HL-60/S4 treated with retinoic acid at 250 ng/mL for 4 days and 3 days (cell line): Measurements from ENCODE around the gene SCNN1A.

Experiments
- in situ Hi-C: fragments of 300-500 bp; cut with MboI; formaldehyde crosslinking; loops from 2 replicates; pipeline ENCODE4 v1.7.0; 2022; ENCODE audit warnings: low sequenced_read_pairs

Gene SCNN1A

GRCh38 chr12:6322352-6322751, 53.0 kb downstream of the SCNN1A start:
- in situ Hi-C loops = no loop called here

DNA sequence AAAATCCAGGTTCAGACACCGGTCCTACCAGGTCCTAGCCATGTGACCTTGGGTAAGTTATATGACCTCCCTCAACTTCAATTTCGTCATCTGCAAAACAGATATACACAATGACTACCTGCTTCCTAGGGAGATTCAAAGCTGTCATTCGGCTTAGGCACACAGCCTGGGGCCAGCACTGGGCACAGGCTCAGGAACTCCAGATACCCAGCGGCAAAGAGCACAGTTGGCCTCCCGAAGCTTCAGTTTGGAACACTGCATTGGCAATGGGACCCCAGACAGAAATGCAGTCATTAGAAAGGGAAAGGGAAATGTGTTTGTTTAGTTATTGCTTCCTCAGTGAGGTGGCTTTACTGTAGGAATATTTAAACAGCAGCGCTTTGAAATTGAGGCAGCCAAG, 53.5 kb downstream of the SCNN1A start:
- in situ Hi-C loops = no loop called here

DNA sequence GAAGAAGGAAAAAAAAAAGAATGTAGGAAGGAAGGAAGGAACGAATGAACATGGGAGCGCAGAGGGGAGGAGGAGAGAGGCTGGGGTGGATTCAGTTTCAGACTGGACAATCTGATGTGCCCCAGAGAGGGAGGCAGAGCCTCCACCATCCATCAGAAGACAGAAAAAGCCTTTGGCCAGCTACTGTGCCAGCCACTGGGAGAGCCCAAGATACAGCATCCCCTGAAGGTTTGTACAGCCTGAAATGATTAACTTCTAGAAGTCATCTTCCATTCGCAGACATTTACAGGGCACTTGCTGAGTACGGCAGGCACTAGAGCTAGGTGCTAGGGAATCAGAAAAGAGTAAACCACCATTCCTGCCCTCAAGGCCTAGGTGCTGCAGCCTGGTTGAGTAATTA, 55.9 kb downstream of the SCNN1A start:
- in situ Hi-C loops = no loop called here

DNA sequence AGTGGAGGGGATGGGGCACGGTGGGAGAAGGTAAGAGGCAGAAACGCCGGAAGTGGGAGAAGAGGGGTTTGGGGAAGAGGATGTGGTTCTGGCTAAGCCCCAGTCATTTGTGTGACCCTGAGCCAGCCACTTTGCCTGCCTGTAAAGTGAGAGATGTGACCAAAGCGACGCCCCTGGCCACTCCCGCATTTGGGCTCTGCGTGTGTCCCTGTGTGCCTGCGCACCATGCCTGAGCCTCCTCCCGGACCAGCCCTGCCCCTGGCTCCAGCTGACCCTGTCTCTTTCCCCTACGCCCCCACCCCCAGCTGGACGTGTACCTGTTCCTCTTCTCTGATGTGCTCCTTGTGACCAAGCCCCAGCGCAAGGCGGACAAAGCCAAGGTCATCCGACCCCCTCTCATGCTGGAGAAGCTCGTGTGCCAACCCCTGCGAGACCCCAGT, 56.9 kb downstream of the SCNN1A start:
- in situ Hi-C loops = no loop called here

DNA sequence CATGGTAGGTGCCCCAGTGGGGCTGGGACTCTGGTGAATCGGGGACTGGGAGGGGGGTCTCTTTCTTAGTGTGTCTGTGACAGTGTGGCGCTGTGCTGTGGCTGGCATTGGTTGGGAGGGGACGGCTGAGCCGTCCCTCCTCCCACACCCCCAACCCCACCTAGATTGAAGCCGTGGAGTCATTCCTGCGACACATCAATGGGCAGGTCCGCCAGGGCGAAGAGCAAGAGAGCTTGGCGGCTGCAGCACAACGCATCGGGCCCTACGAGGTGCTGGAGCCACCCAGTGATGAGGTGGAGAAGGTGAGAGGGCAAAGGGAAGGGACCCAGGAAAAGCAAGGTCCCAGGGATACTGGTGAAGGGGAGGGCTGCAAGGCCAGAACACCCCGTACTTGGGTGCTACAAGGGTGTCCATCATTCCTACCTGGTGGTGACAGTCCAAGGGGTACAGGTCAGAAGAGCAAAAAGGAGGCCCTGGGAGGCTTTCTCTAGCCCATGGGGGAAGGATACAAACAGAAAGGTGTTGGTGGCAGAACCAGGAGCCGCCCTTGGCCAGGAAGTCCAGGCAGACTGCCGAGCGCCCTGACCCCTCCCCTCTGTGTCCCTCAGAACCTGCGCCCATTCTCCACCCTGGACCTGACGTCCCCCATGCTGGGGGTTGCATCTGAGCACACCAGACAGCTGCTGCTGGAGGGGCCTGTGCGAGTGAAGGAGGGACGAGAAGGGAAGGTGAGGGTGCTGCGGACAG, 57.5 kb downstream of the SCNN1A start:
- in situ Hi-C loops = no loop called here

GRCh38 chr12:6316921-6317692, 58.3 kb downstream of the SCNN1A start:
- in situ Hi-C loops = no loop called here

DNA sequence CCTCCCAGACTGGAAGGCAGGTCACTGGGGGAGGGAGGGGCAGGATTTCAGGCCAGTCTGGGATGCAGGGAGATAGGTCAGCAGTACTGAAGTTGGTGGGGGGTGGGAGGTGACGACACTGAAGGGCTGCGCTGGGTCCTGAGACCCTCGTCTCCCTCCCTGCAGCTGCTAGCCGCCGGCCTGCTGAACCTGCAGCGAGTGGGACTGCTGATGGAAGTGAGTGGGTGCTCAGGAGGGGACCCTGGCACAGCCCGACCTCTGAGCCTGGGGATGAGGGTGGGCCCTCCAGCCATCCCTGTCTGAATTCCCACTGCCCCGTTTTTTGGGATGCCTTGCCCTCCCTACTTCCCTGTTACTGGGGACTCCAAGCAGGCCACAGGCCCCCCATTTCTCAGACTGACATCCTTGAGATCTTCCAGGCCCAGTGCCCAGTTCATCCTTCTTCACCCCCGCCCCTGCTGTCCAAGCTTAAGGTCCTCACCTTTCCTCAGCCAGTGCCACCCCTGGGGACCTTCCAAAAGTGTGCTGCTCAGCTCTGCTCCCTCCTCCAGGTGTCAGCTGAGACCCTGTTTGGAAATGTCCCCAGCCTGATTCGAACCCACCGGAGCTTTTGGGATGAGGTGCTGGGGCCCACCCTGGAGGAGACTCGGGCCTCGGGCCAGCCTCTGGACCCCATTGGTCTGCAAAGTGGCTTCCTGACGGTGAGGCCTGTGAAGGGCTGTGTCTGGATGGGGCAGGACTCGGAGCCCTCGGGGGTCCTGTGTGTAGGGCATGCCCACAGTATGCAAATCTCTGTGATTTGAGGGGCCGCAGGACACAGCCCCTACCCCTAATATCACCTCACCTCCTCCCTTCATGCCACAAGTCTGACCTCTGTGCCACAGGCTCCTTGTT, 59.4 kb downstream of the SCNN1A start:
- in situ Hi-C loops = no loop called here

- in situ Hi-C loops = no loop called here
These were observed 60.2 kb downstream of the SCNN1A start for GRCh38 chr12:6315184-6315583.

GRCh38 chr12:6314776-6315175, 60.6 kb downstream of the SCNN1A start:
- in situ Hi-C loops = no loop called here

DNA sequence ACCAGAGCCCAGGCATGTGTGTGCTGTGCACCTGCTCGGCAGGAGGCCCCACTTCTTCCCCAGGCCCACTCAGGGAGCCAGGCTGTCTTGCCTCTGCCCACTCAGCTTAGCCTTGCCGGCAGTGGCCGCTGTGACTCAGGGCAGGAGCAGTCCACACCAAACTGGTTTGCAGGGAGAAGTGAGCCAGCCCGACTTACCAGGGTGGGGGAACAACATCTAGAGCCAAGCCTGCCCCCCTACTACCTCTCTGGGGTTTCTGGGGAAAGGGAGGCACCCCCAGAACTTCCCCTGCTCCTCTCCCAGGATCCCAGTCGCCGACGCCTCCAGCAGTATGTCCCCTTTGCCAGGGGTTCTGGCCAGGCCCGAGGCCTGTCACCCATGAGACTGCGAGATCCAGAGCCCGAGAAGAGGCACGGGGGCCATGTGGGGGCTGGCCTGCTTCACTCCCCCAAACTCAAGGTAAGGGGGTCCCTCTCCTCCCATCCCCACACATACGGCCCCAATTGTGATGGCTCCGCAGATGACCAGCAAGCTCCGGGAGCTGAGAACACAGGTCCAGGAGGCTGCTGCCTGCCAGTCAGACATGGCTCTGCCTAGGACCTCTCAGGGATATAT, 61.9 kb downstream of the SCNN1A start:
- in situ Hi-C loops = no loop called here

GRCh38 chr12:6312529-6313325, 62.6 kb downstream of the SCNN1A start:
- in situ Hi-C loops = no loop called here

- in situ Hi-C loops = no loop called here
These were observed 63.4 kb downstream of the SCNN1A start for GRCh38 chr12:6311822-6312528.

DNA sequence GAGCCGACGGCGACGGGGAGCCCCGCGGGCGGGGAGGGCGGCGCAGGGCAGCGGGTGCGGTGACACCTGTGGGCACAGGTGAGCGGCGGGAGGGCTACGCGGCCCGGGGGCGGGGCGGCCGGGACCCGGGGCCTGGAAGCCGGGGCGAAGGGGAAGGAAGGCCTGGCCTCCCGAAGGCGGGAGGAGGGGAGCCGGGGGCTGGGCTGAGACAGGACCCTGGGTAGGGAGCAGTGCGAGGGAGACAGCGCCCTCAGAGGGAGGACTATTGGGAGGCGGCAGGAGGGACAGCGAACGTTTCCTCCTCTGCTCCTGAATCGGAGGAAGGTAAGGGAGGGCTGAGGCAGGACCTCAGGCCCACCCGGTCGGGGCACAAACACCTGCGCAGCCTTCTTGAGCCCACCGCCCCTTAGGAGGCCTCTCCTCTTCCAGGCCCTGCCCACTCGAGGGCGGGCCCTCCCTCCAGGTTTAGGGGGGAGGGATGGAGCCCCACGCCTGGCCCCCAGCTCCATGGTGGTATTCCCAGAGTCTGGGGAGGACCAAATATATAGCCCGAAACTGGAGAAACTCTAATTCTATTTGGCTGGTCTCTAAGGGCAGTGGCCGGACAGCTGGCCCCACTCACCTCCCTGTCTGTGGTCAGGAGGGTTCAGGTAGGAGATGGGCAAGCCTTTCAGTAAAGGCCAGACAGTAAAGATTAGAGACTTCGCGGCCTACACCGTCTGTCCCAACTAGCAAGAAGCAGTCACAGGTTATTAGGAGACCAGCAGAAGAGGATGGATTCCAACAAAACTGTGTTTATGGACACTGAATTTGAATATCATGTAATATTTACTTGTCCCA, 64.4 kb downstream of the SCNN1A start:
- in situ Hi-C loops = no loop called here

DNA sequence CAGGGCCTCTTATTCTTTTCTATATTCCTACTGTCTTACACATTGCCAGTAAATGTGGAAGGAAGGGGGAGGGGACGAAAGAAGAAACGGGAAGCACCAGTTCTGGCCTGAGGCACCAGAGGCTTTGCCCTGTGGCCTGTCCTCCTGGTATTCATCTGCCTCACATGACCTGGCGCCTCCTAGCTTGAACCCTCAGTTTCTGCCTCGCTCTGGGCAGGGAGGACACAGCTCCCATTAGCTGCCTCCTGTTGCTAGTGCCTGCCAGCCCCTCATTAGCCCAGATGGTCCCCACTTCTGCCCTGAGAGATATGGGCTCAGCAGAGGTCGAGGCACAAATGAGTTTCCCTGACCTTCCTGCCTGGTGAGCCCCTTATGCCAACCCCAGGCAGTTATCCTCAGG, 67.8 kb downstream of the SCNN1A start:
- in situ Hi-C loops = no loop called here

DNA sequence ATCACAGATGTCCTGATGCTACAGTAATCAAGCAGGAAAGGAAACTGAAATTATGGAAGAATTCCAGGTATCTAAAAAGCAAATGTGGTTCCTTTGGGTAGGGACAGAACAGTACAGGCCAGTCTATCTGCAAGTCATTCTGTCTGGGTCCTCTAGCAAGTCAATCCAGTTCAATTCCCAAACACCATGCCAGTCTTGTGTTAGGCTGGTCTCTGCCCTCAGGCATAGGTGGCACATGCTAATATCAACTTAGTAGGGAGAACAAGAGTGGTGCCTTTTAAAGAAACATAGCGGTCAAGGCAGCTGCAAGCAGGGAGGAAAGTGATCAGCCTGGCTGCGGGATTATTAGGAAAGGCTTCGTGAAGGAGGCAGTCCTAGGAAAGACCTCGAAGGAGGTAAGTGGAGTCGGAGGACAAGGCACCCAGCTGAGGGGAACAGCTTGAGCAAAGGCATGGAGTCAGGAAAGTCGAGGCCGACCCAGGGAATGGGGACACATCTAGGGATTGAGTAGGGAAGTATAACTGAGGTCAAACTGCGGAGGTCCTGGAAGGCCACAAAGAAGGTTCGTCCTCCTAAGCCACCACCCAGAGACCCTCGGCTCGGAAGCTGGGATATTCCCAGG, 68.7 kb downstream of the SCNN1A start:
- in situ Hi-C loops = no loop called here

DNA sequence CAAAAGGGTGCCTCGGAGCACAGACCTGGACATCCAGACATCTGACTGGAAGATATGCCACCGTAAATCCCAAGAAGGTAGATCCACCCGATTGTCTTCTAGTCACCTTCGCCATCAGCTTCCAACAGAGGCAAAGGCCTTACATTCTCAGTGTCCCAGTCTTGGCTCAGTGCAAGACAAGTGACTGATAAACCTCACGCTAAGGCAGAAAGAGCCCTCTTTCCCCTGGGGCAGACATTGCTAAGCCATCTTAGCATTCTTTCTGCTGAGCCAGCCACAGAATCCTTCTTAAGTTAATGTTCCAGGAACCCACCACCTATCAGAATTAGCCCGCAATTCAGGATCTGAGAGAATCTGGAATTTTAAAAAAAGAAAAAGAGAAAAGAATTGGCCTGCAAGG, 69.2 kb downstream of the SCNN1A start:
- in situ Hi-C loops = no loop called here

DNA sequence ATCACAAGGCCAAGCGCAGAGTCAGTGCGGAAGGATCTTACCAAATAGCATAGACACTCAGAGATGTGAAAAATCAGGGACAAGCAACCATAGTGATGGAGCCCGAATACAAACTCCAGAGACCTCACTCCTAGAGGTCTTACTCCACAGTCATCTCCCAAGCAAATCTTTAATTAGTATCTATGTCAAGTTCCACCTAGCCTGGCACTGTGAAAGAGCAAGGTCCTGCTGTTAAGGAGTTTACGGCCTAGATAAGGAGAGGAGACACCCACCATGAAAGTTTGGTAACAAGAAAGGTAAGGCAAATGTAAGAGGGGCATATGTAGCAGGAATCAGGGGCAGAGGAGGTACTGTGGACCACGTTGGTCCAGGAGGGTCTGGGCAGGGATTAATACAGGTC, 72.3 kb downstream of the SCNN1A start:
- in situ Hi-C loops = no loop called here

DNA sequence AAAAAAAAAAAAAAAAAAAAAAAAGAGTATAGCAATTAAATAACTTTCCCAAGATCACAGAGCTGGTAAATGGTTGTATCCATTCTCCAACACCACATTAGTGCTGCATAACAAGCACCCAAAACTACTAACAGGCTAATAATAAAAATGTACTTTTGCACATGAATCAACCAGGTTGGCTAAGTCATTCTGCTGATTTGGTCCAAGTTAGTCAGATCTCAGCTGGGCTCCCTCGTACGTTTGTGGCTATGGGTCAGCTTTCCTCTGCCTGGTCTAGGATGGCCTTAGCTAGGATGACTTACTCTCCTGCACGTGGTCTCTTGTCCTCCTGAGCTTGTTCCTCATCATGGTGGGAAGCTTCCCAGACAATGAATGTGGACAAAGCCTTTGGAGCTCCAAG, 72.7 kb downstream of the SCNN1A start:
- in situ Hi-C loops = no loop called here
